GM19240 (cell line): ENCODE results near the gene TASP1.
"Not testable (repeated sequence)": the region's sequence is repeated elsewhere in the genome, so short reads cannot be mapped to it uniquely, and the experiment has no call there.

ENCODE experiments used
- DNase-seq: peaks from one replicate; pipeline ENCODE4 v3.0.0; 2011; ENCODE audit warnings: low spot score; ENCODE audit not compliant: insufficient read length

The TASP1 gene

DNA sequence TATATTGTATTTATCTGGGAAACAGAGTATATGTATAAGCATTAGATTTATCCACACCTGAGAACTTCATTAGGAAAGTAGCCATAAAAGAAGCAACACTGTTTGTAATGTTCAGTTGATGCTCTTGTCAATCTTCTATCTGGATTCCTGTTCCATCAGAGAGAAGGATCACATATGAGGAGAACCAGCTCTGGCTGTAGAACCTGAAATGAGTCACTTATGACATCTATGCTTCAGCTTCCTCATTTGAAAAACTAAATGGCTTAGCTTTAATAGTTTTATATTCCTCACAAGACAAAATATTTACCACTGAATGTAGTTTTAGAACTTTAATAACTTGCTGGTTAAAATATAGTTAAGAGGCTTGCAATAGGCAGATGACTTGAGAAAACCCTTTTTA is 144.7 kb downstream of the TASP1 start:
- DNase-seq: no peak

DNA sequence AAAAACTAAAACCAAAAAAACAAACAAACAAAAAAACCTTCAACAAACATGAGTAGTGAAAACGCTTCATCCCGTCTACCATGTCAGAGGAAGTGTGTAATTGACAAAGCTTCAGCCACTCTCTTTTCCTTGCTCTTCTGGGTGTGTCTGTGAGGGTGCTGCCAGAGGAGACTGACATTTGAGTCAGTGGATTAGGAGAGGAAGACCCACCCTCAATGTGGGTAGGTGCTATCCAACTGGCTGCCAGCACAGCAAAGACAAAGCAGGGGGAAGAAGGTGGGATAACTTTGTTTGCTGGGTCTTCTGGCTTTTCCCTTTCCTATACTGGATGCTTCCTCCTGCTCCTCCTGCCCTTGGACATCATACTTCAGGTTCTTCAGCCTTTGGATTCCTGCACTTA is 145.6 kb downstream of the TASP1 start:
- no peak for DNase-seq

DNA sequence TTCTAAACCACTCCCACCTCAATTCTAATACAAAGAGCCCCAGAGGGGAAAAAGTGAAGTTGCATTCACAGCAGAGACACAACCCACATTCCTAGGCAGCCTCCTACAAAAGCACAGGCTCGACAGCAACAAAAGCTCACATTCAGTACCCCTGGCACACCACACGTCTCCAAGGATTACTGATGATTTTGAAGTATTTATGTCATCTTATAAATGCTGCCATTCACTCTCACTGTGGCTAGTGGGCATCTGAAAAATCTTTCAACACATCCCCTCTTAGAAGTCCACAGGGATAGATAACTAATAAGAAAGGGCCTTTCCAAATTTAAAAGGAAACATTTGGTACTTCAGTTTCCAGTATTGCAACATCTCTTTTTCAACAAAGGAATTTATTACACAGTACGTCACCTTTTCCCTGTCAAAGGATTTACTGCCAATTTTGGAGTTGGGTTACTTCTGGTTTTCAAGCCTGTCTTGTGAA is 146.7 kb downstream of the TASP1 start:
- DNase-seq: no peak

DNA sequence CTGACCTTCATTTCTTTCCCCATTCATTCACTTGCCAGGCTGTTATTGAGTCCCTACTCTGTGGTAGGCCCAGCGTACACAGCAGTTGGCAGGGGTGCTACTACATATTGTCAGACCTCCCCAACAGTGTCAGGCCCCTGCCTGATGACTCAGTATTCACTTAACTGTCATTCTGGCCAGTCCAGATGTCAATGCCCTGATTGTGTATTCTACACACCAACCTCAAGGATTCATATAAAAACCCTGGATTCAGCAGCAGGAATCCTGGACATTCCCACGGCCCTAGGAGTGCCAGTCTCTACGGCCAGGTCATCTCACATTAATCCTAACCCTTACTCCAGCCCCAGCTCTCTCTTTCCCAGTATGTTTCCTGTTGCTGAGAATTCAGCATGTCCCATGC is 151.5 kb downstream of the TASP1 start:
- DNase-seq: no peak

DNA sequence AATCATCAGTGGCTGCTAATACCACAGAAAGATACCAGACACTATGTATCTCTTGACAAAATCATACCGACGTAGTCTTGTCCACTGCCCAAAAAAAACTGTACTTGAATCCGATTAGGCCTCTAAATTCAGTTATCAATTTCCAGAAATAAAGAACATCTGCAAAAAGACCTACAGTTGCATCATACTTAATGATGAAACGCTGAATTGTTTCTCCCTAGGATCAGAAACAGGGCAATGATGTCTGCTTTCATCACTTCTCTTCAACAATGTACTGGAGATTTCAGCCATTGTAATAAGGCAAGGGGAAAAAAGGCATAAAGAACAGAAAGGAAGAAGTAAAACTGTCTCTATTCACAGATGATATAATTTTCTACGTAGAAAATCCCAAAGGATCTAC is 152.0 kb downstream of the TASP1 start:
- no peak for DNase-seq

DNA sequence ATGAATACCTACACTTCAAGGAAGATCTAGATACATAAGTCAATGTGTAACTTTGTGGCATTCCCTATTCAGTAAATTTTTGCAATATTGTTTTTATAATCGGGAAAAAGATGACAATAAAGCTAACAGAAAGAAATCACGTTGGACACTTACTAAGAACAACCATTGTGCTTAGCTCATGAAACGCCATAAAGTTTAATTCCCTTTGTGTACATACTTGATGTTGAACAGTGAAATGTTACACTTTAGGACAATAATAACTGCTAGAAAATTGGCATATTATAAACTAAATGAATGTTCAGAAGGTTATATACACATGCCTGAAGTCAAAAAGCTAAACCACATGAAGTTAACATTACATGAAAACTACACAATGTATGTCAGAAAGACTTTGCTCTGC is 153.2 kb downstream of the TASP1 start:
- no peak for DNase-seq

DNA sequence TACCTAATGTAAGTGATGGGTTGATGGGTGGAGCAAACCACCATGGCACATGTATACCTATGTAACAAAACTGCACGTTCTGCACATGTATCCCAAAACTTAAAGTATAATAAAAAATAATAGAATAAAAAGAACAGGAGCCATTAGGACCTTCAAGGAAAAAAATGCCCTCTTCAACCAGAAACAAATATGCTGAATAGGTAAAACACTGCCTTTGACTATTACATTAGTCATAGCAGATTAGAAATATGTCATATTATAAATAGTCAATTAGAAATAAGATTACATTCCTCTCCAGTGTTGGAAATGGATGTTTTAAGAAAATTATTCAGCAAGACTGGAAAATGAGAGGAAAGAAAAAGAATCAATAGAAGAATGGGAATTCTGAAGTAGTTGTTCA is 153.7 kb downstream of the TASP1 start:
- not testable (repeated sequence) for DNase-seq

DNA sequence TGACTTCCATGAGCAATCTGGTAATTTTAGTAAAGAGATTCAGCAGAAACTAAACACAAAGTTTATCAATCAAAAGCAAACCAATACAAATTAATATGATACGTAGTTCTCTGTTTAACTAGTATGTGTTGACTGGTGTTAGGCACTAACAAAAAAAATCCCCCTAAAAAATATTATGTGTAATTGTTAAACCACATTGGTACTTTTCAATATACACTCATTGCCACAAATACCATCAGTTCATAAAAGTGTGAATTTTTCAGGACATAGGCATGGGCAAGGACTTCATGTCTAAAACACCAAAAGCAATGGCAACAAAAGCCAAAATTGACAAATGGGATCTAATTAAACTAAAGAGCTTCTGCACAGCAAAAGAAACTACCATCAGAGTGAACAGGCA is 155.3 kb downstream of the TASP1 start:
- not testable (repeated sequence) for DNase-seq

DNA sequence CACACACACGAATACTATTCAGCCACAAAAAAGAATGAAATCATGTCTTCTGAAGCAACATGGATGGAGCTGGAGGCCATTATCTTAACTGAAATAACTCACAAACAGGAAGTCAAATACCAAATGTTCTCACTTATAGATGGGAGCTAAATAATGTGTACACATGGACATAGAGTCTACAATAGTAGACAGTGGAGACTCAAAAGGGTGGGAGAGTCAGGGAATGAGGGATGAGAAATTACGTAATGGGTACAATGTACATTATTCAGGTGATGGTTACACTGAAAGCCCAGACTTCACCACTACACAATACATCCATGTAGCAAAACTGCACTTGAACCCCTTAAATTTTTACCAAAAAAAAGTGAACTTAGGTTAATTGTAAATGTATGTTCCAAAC is 160.4 kb downstream of the TASP1 start:
- no peak for DNase-seq

DNA sequence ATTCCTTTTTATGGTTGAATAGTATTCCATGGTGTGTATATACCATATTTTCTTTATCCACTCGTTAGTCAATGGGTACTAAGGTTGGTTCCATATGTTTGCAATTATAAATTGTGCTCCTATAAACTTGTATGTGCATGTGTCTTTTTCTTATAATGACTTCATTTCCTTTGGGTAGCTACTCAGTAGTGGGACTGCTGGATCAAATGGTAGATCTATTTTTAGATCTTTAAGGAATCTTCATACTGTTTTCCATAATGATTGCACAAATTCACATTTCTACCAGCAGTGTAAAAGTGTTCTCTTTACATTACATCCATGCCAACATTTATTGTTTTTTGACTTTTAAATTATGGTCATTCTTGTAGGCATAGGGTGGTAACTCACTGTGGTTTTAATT is 164.3 kb downstream of the TASP1 start:
- DNase-seq: no peak

DNA sequence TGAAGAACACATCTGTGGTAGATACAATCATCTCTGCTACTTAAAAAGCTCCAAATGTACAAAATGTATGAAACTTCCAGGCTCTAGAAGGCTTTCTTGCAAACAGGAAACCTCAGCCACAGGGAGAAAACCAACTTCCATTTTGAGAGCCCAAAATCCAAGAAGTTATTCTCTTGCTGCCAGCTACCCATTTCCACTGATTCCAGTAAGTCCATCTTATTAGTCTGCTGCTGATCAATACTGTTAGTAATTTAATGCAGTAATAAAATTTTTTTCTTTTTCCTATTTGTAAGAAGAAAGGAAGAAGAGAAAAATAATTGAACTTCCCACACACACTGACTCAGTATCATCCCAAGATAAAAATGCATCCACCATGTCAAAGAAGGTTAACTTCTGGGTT is 169.5 kb downstream of the TASP1 start:
- no peak for DNase-seq

DNA sequence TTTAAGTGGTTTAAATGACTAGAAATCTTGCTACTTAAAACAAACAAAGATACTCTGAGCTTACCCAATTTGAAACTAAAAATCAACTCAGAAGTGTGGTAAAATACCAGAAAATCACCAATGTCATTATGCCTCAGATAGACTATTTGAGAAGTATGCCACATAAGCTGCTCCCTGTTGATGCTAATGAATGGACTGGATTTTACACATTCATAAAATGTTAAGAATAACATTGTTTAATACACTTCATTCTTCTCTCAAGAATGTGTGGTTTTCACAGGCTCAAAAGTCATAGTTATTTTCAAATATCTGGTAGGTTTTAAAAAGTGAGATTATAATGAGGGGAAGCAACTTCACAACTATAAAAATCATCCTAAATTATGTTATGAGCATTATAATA is 170.6 kb downstream of the TASP1 start:
- DNase-seq: no peak

DNA sequence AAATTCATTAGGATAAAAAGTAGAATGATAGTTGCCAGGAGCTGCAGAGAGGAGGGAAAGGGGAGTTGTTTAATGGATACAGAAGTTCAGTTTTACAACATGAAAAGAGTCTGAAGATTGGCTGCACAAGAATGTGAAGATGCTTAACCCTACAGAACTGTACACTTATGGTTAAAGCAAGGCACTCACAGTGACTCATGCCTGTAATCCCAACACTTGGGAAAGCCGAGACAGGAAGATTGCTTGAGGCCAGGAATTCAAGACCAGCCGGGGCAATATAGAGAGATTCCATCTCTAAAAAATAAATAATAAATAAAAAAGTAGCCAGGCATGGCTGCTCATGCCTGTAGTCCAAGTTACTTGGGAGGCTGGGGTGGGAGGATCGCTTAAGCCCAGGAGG is 174.0 kb downstream of the TASP1 start:
- no peak for DNase-seq

DNA sequence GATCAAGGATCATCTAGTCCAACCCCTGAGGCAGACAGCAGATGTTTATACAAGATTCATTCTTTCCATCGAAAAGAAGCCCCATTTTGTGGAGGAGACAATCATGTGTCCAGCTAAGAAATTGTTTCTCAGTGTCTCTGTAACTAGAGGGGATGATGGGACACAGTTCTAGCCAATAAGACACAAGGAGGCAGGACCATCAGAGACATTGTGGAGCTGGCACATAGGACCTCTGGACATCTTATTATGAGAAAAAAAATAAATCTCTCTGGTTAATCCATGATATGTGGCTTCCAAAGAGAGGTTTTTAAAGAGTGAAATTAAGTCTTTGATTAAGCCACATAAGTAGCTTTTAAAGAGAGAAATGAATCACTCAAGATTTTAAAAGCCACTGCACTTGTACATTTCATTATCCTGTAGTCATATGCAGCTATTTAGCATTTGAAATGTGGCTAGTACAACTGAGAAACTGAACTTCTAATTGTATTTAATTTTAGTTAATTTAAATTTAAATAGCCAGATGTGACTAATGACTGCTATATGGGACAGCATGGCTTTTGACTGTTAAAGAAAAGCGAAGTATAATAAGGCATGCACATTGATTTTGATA is 176.8 kb downstream of the TASP1 start:
- DNase-seq: no peak

DNA sequence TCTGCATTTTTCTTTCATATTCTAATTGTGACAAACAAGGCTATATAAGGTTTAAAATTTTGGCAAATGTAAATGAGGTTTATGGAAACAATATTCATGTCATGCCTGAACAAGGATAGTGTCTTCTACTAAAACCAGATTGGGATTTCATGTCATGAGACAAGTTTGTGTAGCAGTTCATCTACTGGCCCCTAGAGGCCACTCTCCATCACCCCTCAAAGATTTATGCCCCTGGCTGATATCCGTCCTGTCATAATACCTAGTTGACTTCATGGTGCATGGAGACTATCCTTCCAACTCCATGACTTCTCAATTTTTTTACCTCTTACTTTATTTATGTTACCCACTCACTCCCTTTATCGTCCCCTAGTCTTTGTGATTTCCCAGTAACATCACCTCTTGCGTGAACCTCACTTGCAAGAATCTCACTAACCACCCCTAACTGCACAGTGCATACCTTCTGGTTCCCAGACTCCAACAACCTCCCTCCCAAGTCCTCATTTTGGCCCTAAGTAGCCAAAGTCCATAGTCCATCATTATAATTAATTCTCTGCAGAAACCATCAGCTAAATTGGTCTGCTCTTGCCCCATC is 179.8 kb downstream of the TASP1 start:
- peak; percentile 10 for DNase-seq

DNA sequence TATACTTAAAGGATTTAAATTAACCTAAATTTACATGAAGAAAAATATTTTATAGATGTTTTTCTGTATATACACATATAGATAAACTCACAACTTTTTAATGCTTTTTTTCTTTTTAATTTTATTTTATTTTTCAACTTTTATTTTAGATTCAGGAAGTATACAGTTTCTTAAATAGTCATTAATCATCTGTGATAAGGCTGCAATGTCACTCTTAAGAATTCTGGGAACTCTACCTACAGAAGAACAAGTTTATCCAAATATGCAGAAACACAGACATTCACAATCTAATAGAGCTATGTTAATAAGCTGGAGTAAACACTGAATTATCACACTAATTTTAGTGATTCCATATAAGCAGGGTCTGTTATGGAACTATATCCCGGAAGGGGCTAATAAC is 181.2 kb downstream of the TASP1 start:
- DNase-seq: no peak

DNA sequence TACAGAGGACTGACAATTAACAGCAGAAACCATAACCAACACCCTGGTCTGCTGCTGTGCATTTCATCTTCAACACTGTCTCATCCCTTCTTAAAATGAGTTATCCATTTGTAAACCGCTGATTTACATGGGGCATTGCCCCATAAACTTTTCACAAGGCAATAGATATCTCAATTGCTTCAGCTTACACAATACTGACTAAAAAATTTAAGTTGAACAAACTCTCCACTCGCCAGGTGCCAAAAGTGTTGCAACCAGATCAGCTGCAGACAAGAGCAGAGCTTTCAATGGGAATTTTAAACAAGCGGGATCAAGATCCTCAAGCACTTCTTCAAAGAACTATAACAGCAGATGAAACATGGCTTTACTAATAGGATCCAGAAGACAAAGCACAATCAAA is 183.0 kb downstream of the TASP1 start:
- DNase-seq: no peak

DNA sequence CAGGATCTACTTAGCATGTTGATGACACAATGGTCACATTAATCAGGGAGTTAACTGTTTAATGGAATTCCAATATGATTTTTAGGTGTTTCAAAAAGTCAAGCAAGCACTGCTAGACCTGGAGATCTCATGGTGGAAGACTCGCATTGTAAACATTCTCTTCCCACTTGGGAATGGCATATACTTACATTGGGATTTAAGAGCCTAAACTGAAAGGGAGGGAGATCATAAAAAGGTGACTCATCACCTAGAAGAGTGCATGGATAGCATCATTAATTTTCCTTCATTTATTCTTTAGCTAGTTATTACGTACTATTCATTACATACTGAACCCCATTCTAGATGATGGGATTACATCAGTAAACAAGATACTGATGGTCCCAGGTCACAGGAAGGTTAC is 185.4 kb downstream of the TASP1 start:
- DNase-seq: no peak

DNA sequence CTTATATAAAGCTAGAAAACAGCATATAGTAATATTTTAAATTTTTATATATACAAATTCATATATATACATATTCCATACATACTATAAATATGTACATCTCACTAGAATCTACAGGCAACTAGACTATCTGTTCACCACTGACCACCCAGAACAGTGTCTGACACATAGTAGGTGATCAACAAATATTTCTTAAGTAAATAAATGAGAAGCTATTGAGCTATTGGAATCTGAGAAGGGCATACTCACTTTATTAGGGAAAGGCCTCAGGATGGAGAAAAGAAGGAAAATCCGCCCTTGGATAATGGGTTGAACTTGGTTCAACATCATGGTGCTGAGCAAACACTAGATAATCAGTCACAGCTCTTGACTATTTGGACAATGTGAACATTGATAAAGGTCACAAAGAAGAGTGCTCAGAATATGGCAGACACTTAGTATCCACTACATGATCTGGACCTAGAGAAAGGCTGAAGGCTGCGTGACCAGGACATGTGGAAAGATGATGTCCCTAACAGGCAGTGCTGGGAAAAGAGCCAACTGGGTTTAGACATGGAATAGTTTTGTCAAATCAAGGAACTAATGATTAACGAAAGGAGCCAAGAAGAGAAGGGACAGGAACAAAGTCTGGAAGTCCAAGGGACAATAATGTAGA is 186.1 kb downstream of the TASP1 start:
- DNase-seq: no peak

DNA sequence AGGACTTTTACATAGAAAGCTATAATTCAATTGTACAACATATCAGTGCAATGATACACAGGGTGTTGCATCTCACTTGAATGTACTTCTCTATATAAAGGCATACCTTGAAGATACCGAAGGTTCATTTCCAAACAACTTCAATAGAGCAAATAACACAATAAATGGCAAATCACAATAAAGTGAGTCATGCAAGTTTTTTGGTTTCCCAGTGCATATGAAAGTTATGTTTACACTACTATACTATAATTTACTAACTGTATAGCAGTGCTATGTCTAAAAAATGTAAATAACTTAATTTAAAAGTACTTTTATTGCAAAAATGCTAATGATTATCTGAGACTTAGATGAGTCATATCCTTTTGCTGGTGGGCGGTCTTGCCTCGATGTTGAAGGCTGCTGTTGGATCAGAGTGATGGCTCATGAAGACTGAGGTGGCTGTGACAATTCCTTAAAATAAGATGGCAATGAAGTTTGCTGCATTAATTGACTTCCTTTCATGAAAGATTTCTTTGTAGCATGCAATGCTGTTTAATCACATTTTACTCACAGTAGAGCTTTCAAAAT is 188.8 kb downstream of the TASP1 start:
- DNase-seq: no peak

DNA sequence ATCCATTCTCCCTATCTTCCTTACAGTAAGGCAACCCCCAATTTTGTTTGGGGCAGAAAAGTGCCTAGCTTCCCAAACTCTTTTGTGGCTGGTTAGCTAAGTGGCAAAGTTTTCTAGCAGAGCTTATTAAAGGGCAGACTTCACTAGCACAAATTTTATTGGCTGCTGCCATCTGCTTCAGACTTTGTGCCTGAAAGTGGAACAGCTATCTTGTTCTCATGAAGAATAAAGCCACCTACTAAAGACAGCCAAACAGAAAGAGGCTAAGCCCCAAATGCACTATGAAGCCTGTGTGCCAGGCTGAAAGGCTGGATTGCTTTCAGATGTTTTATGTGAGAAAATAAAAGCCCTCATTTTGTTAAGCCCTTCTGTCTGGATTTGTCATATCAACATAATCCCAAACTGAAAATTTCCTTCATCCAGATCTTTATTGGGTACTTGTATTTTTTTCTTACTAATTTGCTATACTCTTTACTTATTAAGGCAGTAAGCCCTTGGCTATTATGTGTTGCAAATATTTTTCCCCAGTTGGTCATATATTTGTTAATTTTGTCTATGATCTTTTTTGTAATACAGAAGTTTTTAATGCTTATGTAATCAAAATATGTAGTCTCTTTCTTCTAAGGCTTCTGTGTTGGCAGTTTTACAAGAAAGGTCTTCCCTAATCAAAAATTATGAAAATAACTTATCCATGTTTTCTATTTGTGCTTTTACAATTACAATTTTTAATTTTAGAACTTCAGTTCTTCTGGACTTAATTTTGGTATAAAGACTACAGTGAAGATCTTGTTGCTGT is 191.1 kb downstream of the TASP1 start:
- no peak for DNase-seq

DNA sequence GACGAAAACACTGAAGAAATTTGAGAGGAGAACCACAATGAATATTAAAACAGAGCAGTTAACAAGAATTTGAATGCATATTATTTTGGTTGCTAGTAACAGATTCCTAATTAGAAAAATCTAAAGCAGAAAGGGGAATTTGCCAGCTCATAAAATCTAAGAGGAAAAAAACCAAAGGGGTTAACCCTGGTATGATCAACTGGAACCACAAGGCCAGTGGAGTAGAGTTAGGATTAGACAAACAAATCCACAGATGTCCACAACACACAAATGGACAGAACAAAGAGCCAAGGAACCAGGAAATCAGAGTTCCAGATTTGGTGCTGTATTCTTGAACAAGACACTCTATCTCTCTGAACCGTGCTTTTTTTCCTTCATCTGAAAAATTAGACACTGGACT is 195.0 kb downstream of the TASP1 start:
- DNase-seq: no peak
